WTC11 (cell line): ENCODE measurements around the gene RAMAC. TPM values are rescaled to one million over a fixed set of nuclear protein-coding genes. Genes with fewer than 3 reads are reported as not detected.

Experiments
- ATAC-seq: fragments of 200-7000 bp; cut with Tn5 transposase; 2 replicates; pipeline ENCODE4 v1.10.0; 2021; ENCODE audit warnings: mild to moderate bottlenecking, moderate library complexity
- Bru-seq: library from RNA; stranded (reverse); fragments of 400-500 nt; gene quantifications from one replicate; lab custom pipeline; 2021; lab: Mats Ljungman, UMichigan
- CTCF ChIA-PET: fragments of 300-600 bp; sonication (Branson Sonifier 250); formaldehyde crosslinking; loops from one replicate; lab custom pipeline; 2021; ENCODE audit warnings: antibody characterized with exemption; lab: Charles Lee
- POLR2A ChIA-PET: fragments of 350-600 bp; sonication (Branson Sonifier 250); formaldehyde crosslinking; loops from one replicate; lab custom pipeline; 2021; ENCODE audit warnings: antibody characterized with exemption; lab: Charles Lee
- DNase-seq: peaks from one replicate; pipeline ENCODE4 v3.0.0; 2021; ENCODE audit warnings: low spot score
- H3K27ac Mint-ChIP-seq: 2 replicates; pipeline ENCODE4 v1.8.0; 2021; ENCODE audit warnings: mixed read lengths
- H3K27me3 Mint-ChIP-seq: 2 replicates; pipeline ENCODE4 v1.8.0; 2021; ENCODE audit warnings: low read depth, mild to moderate bottlenecking, moderate library complexity, mixed read lengths
- H3K36me3 Mint-ChIP-seq: 2 replicates; pipeline ENCODE4 v1.8.0; 2021; ENCODE audit warnings: mixed read lengths
- H3K4me1 Mint-ChIP-seq: 2 replicates; pipeline ENCODE4 v1.8.0; 2022; ENCODE audit warnings: mixed read lengths
- H3K4me3 Mint-ChIP-seq: 2 replicates; pipeline ENCODE4 v1.8.0; 2021; ENCODE audit warnings: mild to moderate bottlenecking, moderate library complexity, mixed read lengths
- H3K9me3 Mint-ChIP-seq: 2 replicates; pipeline ENCODE4 v1.8.0; 2021; ENCODE audit warnings: mixed read lengths
- ARID4B ChIP-seq: sonication (generic); formaldehyde crosslinking; IDR thresholded peaks from 2 replicates; pipeline ENCODE4 v1.8.0; 2023; ENCODE audit warnings: missing genetic modification reagents, mild to moderate bottlenecking, borderline replicate concordance
- ATF1 ChIP-seq: sonication (generic); formaldehyde crosslinking; IDR thresholded peaks from 2 replicates; pipeline ENCODE4 v1.8.1; 2023; ENCODE audit warnings: mild to moderate bottlenecking, moderate library complexity, missing genetic modification reagents
- CDX4 ChIP-seq: fragments of 250-450 bp; sonication (Bioruptor Pico); IDR thresholded peaks from 2 replicates; pipeline ENCODE4 v1.9.0; 2021; ENCODE audit warnings: moderate library complexity, mild to moderate bottlenecking, inconsistent platforms, borderline replicate concordance
- CREB1 ChIP-seq: sonication (generic); formaldehyde crosslinking; IDR thresholded peaks from 2 replicates; pipeline ENCODE4 v1.8.0; 2023; ENCODE audit warnings: mild to moderate bottlenecking, missing genetic modification reagents
- ERG ChIP-seq: fragments of 250-450 bp; sonication (Bioruptor Pico); IDR thresholded peaks from 2 replicates; pipeline ENCODE4 v1.8.0; 2021; ENCODE audit warnings: mild to moderate bottlenecking
- ETV6 ChIP-seq: sonication (generic); formaldehyde crosslinking; IDR thresholded peaks from 2 replicates; pipeline ENCODE4 v1.8.1; 2022; ENCODE audit warnings: mild to moderate bottlenecking, missing genetic modification reagents
- FOXK1 ChIP-seq: sonication (generic); formaldehyde crosslinking; IDR thresholded peaks from 2 replicates; pipeline ENCODE4 v1.8.0; 2022; ENCODE audit warnings: mild to moderate bottlenecking, moderate library complexity, missing genetic modification reagents
- FOXP1 ChIP-seq: sonication (generic); formaldehyde crosslinking; IDR thresholded peaks from 2 replicates; pipeline ENCODE4 v1.8.0; 2022; ENCODE audit warnings: missing genetic modification reagents, mild to moderate bottlenecking, moderate library complexity, borderline replicate concordance
- GRHL2 ChIP-seq: fragments of 250-450 bp; sonication (Bioruptor Pico); IDR thresholded peaks from 2 replicates; pipeline ENCODE4 v1.8.0; 2022; ENCODE audit warnings: mild to moderate bottlenecking, moderate library complexity; ENCODE audit not compliant: insufficient replicate concordance, severe bottlenecking
- HMGA2 ChIP-seq: fragments of 250-450 bp; sonication (Bioruptor Pico); IDR thresholded peaks from 2 replicates; pipeline ENCODE4 v1.4.0; 2021; ENCODE audit warnings: mild to moderate bottlenecking, moderate library complexity
- NR1H2 ChIP-seq: sonication (generic); formaldehyde crosslinking; IDR thresholded peaks from 2 replicates; pipeline ENCODE4 v1.9.0; 2021; ENCODE audit warnings: mild to moderate bottlenecking, moderate library complexity, missing genetic modification reagents
- NR3C1 ChIP-seq: sonication (generic); formaldehyde crosslinking; conservative IDR thresholded peaks from 2 replicates; pipeline ENCODE4 v1.8.1; 2023; ENCODE audit warnings: low read depth, mild to moderate bottlenecking, missing genetic modification reagents
- OVOL2 ChIP-seq: fragments of 250-450 bp; sonication (Bioruptor Pico); IDR thresholded peaks from 2 replicates; pipeline ENCODE4 v1.9.0; 2021; ENCODE audit warnings: mild to moderate bottlenecking, borderline replicate concordance
- PRDM15 ChIP-seq: sonication (generic); formaldehyde crosslinking; IDR thresholded peaks from 2 replicates; pipeline ENCODE4 v1.8.0; 2022; ENCODE audit warnings: missing genetic modification reagents
- ZNF416 ChIP-seq: fragments of 250-450 bp; sonication (Bioruptor Pico); IDR thresholded peaks from 2 replicates; pipeline ENCODE4 v1.9.0; 2021; ENCODE audit warnings: mild to moderate bottlenecking, inconsistent platforms
- ZNF423 ChIP-seq: fragments of 250-450 bp; sonication (Bioruptor Pico); IDR thresholded peaks from 2 replicates; pipeline ENCODE4 v2.1.2; 2022; ENCODE audit warnings: mild to moderate bottlenecking, moderate library complexity
- ZNF512 ChIP-seq: sonication (generic); formaldehyde crosslinking; IDR thresholded peaks from 2 replicates; pipeline ENCODE4 v1.8.1; 2022; ENCODE audit warnings: missing genetic modification reagents, borderline replicate concordance
- long read RNA-seq, 3 experiments: library from RNA in 1 of 3; library from capped mRNA in 1 of 3; library from polyadenylated mRNA in 1 of 3; unstranded in 2 of 3; stranded (forward) in 1 of 3; transcript quantifications; one replicate each; pipeline ENCODE4 v2.0.0, GENCODE V29; 2021
- total RNA-seq: library from RNA; stranded (reverse); gene quantifications from 3 replicates; pipeline ENCODE4 v1.2.3, GENCODE V29; 2021
- TF ChIP-seq, protein P1 (sequence below): fragments of 200-600 bp; IDR thresholded peaks from 2 replicates; pipeline ENCODE4 v1.8.0; 2022; ENCODE audit warnings: antibody characterized with exemption
- TF ChIP-seq, protein P2 (sequence below): sonication (generic); formaldehyde crosslinking; IDR thresholded peaks from 2 replicates; pipeline ENCODE4 v1.8.1; 2022; ENCODE audit warnings: mild to moderate bottlenecking, missing genetic modification reagents, moderate library complexity, borderline replicate concordance

RAMAC gene
- total RNA-seq: 26.6 to 28.1 TPM (median 27.1 TPM) in 3 replicates
- percentile 90 among the genes with signal in this experiment for Bru-seq, nascent RNA
- long read RNA-seq, experiment 1, transcript RAMAC-201 (4 exons, 1,568 nt): major isoform, 109 of 116 reads
- long read RNA-seq, experiment 1, partial matches to known transcripts: 0 of 116 reads
- long read RNA-seq, experiment 1, other reads (novel, unspliced or antisense): 7 of 116 reads
- long read RNA-seq, experiment 2, transcript RAMAC-201 (4 exons, 1,568 nt): major isoform, 52 of 64 reads
- long read RNA-seq, experiment 2, partial matches to known transcripts: 4 of 64 reads
- long read RNA-seq, experiment 2, other reads (novel, unspliced or antisense): 8 of 64 reads
- long read RNA-seq, experiment 3, transcript RAMAC-201 (4 exons, 1,568 nt): major isoform, 178 of 197 reads
- long read RNA-seq, experiment 3, partial matches to known transcripts: 5 of 197 reads
- long read RNA-seq, experiment 3, other reads (novel, unspliced or antisense): 14 of 197 reads

GRCh38 chr15:82985688-82986441 is at the start of gene RAMAC:
Gene RAMAC (plus strand): TSS chr15:82986210. CDS start chr15:82989019, 2,809 bp downstream.
- peaks cover 23% of the 10 kb centered on the region for H3K36me3 Mint-ChIP-seq
- peaks cover 21% of the 10 kb centered on the region for H3K27me3 Mint-ChIP-seq
- H3K27ac Mint-ChIP-seq: peak within 1 kb of the TSS; percentile 86
- POLR2A ChIA-PET: no interaction called here
- H3K9me3 Mint-ChIP-seq: peaks cover 13% of the 10 kb centered on the region
- ATAC-seq: peak; percentile 94
- CTCF ChIA-PET: interaction anchor here (0.7 to 1.3 kb wide), 4 partner anchors 14 to 236 kb away, joined by 3 to 10 read pairs (median 4); no protein-coding TSS in a partner anchor
- peak within 1 kb of the TSS; percentile 94 for H3K4me3 Mint-ChIP-seq
- peaks cover 15% of the 10 kb centered on the region for H3K4me1 Mint-ChIP-seq
- peak; percentile 80 for DNase-seq
- TF ChIP-seq NR3C1: no peak
- TF ChIP-seq ERG (CRISPR knock-in tag): no peak
- no peak for TF ChIP-seq CDX4 (CRISPR knock-in tag)
- peak; percentile 92 for TF ChIP-seq ETV6 (CRISPR knock-in tag)
- TF ChIP-seq CREB1 (CRISPR knock-in tag): peak; percentile 29; the same call in 1 of the 2 replicates
- TF ChIP-seq HMGA2 (CRISPR knock-in tag): no peak
- TF ChIP-seq ZNF512 (CRISPR knock-in tag): no peak
- no peak for TF ChIP-seq PRDM15 (CRISPR knock-in tag)
- TF ChIP-seq ARID4B (CRISPR knock-in tag): peak; percentile 58; the same call in 1 of the 2 replicates
- TF ChIP-seq, protein P1, sequence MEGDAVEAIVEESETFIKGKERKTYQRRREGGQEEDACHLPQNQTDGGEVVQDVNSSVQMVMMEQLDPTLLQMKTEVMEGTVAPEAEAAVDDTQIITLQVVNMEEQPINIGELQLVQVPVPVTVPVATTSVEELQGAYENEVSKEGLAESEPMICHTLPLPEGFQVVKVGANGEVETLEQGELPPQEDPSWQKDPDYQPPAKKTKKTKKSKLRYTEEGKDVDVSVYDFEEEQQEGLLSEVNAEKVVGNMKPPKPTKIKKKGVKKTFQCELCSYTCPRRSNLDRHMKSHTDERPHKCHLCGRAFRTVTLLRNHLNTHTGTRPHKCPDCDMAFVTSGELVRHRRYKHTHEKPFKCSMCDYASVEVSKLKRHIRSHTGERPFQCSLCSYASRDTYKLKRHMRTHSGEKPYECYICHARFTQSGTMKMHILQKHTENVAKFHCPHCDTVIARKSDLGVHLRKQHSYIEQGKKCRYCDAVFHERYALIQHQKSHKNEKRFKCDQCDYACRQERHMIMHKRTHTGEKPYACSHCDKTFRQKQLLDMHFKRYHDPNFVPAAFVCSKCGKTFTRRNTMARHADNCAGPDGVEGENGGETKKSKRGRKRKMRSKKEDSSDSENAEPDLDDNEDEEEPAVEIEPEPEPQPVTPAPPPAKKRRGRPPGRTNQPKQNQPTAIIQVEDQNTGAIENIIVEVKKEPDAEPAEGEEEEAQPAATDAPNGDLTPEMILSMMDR: no peak
- no peak for TF ChIP-seq ZNF416
- peak; percentile 87 for TF ChIP-seq NR1H2 (CRISPR knock-in tag)
- TF ChIP-seq FOXK1 (CRISPR knock-in tag): peak; percentile 76
- TF ChIP-seq OVOL2: no peak
- TF ChIP-seq ATF1: 0 out of 2 replicates have a peak, but pooled peaks have one; percentile 30
- TF ChIP-seq, protein P2, sequence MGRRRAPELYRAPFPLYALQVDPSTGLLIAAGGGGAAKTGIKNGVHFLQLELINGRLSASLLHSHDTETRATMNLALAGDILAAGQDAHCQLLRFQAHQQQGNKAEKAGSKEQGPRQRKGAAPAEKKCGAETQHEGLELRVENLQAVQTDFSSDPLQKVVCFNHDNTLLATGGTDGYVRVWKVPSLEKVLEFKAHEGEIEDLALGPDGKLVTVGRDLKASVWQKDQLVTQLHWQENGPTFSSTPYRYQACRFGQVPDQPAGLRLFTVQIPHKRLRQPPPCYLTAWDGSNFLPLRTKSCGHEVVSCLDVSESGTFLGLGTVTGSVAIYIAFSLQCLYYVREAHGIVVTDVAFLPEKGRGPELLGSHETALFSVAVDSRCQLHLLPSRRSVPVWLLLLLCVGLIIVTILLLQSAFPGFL (CRISPR knock-in tag): 0 out of 2 replicates have a peak, but pooled peaks have one; percentile 40
- TF ChIP-seq ZNF423 (CRISPR knock-in tag): no peak
- TF ChIP-seq GRHL2 (CRISPR knock-in tag): no peak
- peak; percentile 95 for TF ChIP-seq FOXP1 (CRISPR knock-in tag)
